A549 (cell line): ENCODE data around the gene LSP1. TPM values are rescaled to one million over a fixed set of nuclear protein-coding genes. Genes with fewer than 3 reads are reported as not detected.

Experiments
- ATAC-seq, 2 experiments: fragments of 200-7000 bp in 1 of 2; fragments of >200 bp in 1 of 2; cut with Nextera tagmentation in 1 of 2; cut with Tn5 transposase in 1 of 2; 3 replicates each; pipeline versions ENCODE4 v1.8.0 to v1.9.1; 2018 to 2020; ENCODE audit warnings: mild to moderate bottlenecking in 1 of 2, moderate library complexity in 1 of 2
- CTCF ChIA-PET: fragments of 300-600 bp; sonication (Branson Sonifier 250); formaldehyde crosslinking; extraction: SDS; loops from one replicate; lab custom pipeline; 2021; ENCODE audit warnings: antibody characterized with exemption, inconsistent platforms; lab: Yijun Ruan, JAX
- POLR2A ChIA-PET: fragments of 350-600 bp; formaldehyde crosslinking; extraction: SDS; loops from one replicate; lab custom pipeline; 2021; ENCODE audit warnings: antibody characterized with exemption, inconsistent platforms; lab: Yijun Ruan, JAX
- DNase-seq, 2 experiments: peaks; one replicate each; pipeline versions ENCODE4 v3.0.0 to v3.0.0-alpha.2; 2011 to 2016; ENCODE audit warnings: low read depth in 1 of 2, low spot score in 1 of 2
- FAIRE-seq: peaks from 2 replicates; lab custom pipeline; 2011; peaks lifted over from hg19 to GRCh38; lab: Jason Lieb, UNC
- H3K27ac ChIP-seq, 2 experiments: fragments of >200 bp; sonication (Bioruptor Twin); formaldehyde crosslinking; 3 replicates each; pipeline ENCODE4 v1.5.1; 2016 to 2017
- H3K4me1 ChIP-seq: fragments of >200 bp; sonication (Bioruptor Twin); formaldehyde crosslinking; 3 replicates; pipeline ENCODE4 v1.6.1; 2016
- H3K4me2 ChIP-seq: fragments of >200 bp; sonication (Bioruptor Twin); formaldehyde crosslinking; 3 replicates; pipeline ENCODE4 v1.6.1; 2016
- H3K4me3 ChIP-seq: fragments of >200 bp; sonication (Bioruptor Twin); formaldehyde crosslinking; 3 replicates; pipeline ENCODE4 v1.5.1; 2016
- H3K9me3 ChIP-seq: fragments of >200 bp; sonication (Bioruptor Twin); formaldehyde crosslinking; 3 replicates; pipeline ENCODE4 v1.6.1; 2016
- ATOH8 ChIP-seq: fragments of 250-450 bp; sonication (Bioruptor Pico); IDR thresholded peaks from 2 replicates; pipeline ENCODE4 v1.5.0; 2020; ENCODE audit warnings: low read depth, mild to moderate bottlenecking, moderate library complexity
- CBX2 ChIP-seq: fragments of 200-600 bp; sonication (generic); IDR thresholded peaks from 2 replicates; pipeline ENCODE4 v1.6.1; 2016; ENCODE audit warnings: low read depth, mild to moderate bottlenecking, borderline replicate concordance
- CBX8 ChIP-seq: fragments of 200-600 bp; sonication (generic); IDR thresholded peaks from 2 replicates; pipeline ENCODE4 v1.6.1; 2016
- CTCF ChIP-seq: fragments of >200 bp; sonication (Bioruptor Twin); formaldehyde crosslinking; IDR thresholded peaks from 3 replicates; pipeline ENCODE4 v1.5.1; 2016
- EHMT2 ChIP-seq: fragments of 200-600 bp; sonication (generic); IDR thresholded peaks from 2 replicates; pipeline ENCODE4 v1.6.1; 2016; ENCODE audit warnings: antibody characterized with exemption, low read depth, mild to moderate bottlenecking, moderate library complexity
- ESRRA ChIP-seq: fragments of 150-350 bp; IDR thresholded peaks from 2 replicates; pipeline ENCODE4 v1.6.1; 2014; ENCODE audit warnings: mild to moderate bottlenecking, low read length, borderline replicate concordance
- GATA3 ChIP-seq: IDR thresholded peaks from 2 replicates; pipeline ENCODE4 v1.6.1; 2012; ENCODE audit warnings: borderline replicate concordance
- HDAC2 ChIP-seq: fragments of 200-600 bp; sonication (generic); IDR thresholded peaks from 2 replicates; pipeline ENCODE4 v1.6.1; 2016
- HES2 ChIP-seq: fragments of >200 bp; sonication (Bioruptor Twin); formaldehyde crosslinking; IDR thresholded peaks from 2 replicates; pipeline ENCODE4 v1.6.1; 2016
- MAFK ChIP-seq: fragments of 450-650 bp; IDR thresholded peaks from 2 replicates; pipeline ENCODE4 v1.6.1; 2014; ENCODE audit not compliant: partially characterized antibody
- MAZ ChIP-seq: fragments of 150-350 bp; IDR thresholded peaks from 2 replicates; pipeline ENCODE4 v1.6.1; 2014; ENCODE audit warnings: antibody characterized with exemption, low read depth, low read length, borderline replicate concordance
- NPAS2 ChIP-seq: fragments of 250-450 bp; sonication (Bioruptor Pico); IDR thresholded peaks from 2 replicates; pipeline ENCODE4 v1.8.0; 2022; ENCODE audit warnings: mild to moderate bottlenecking, moderate library complexity, borderline replicate concordance
- PBX3 ChIP-seq: IDR thresholded peaks from 2 replicates; pipeline ENCODE4 v1.6.1; 2012
- POLR2AphosphoS2 ChIP-seq: conservative IDR thresholded peaks from 2 replicates; pipeline ENCODE4 v1.6.1; 2012; ENCODE audit warnings: low read length, improper control_type of control experiment, inconsistent platforms
- REST ChIP-seq: fragments of 200-600 bp; sonication (generic); IDR thresholded peaks from 2 replicates; pipeline ENCODE4 v1.6.1; 2016; ENCODE audit warnings: antibody characterized with exemption, mild to moderate bottlenecking, moderate library complexity
- RFX5 ChIP-seq: fragments of 450-650 bp; IDR thresholded peaks from 2 replicates; pipeline ENCODE4 v1.7.1; 2014; ENCODE audit warnings: antibody characterized with exemption, mild to moderate bottlenecking, moderate library complexity
- RNF2 ChIP-seq: fragments of 200-600 bp; sonication (generic); IDR thresholded peaks from 2 replicates; pipeline ENCODE4 v1.6.1; 2016; ENCODE audit warnings: low read depth, mild to moderate bottlenecking, antibody characterized with exemption, moderate library complexity, borderline replicate concordance
- TFCP2L1 ChIP-seq: fragments of 250-450 bp; sonication (Bioruptor Pico); IDR thresholded peaks from 2 replicates; pipeline ENCODE4 v1.5.0; 2021; ENCODE audit warnings: mild to moderate bottlenecking
- TP53 ChIP-seq: fragments of 250-450 bp; sonication (Bioruptor Pico); IDR thresholded peaks from 2 replicates; pipeline ENCODE4 v1.5.0; 2021; ENCODE audit warnings: mild to moderate bottlenecking, moderate library complexity
- USF2 ChIP-seq: fragments of 450-650 bp; IDR thresholded peaks from 2 replicates; pipeline ENCODE4 v1.6.1; 2014; ENCODE audit warnings: antibody characterized with exemption
- ZC3H11A ChIP-seq: fragments of 450-650 bp; IDR thresholded peaks from 2 replicates; pipeline ENCODE4 v1.6.1; 2014; ENCODE audit warnings: antibody characterized with exemption, mild to moderate bottlenecking
- ZSCAN20 ChIP-seq: fragments of 250-450 bp; sonication (Bioruptor Pico); IDR thresholded peaks from 2 replicates; pipeline ENCODE4 v1.8.0; 2022; ENCODE audit warnings: mild to moderate bottlenecking, moderate library complexity
- WGBS: methylation state at CpG from one replicate; pipeline ENCODE4 v1.1.6; 2017; ENCODE audit errors: missing lambda C conversion rate; 5-methylcytosine and 5-hydroxymethylcytosine counted together
- polyA plus RNA-seq, 4 experiments: library from polyadenylated mRNA; depleted of rRNA in 3 of 4; stranded (reverse); fragments of >200 nt; fragmentation: RNase III in 1 of 4; extraction: RNeasy Plus Mini Kit Qiagen cat#74134 plus additional on column Dnase treatment in 1 of 4; gene quantifications; 2 replicates in 3 of 4; 3 replicates in 1 of 4; pipeline ENCODE4 v1.2.3, GENCODE V29; 2011 to 2017

The LSP1 gene
- polyA plus RNA-seq, 2 of the 4 experiments (the other 2 are of a cell fraction): 0.67 to 3.5 TPM

- Histone ChIP-seq H3K4me1 (no peaks in the 10 kb centered on the region), H3K4me3 (no peak overlapping the region), H3K4me2 (no peak overlapping the region), H3K27ac (no peak overlapping the region), H3K9me3 (no peaks in the 10 kb centered on the region)
- DNase-seq: no peak
- POLR2A ChIA-PET: no interaction called here
- no peak for FAIRE-seq
- CTCF ChIA-PET: interaction anchor here (0.7 to 1.1 kb wide), 6 partner anchors 22 to 289 kb away, joined by 3 to 4 read pairs (median 3); no protein-coding TSS in a partner anchor
- no peak for ATAC-seq
- TF ChIP-seq CBX2: no peak
- no peak for TF ChIP-seq ZSCAN20 (CRISPR knock-in tag)
- TF ChIP-seq CTCF: no peak
- TF ChIP-seq POLR2AphosphoS2: no peak
- no peak for TF ChIP-seq RNF2
- TF ChIP-seq HDAC2: no peak
- no peak for TF ChIP-seq HES2
- TF ChIP-seq MAZ: no peak
- 59% methylated on average over 27 of the region's 31 CpGs for WGBS
Measured at GRCh38 chr11:1913271-1914060, 60.6 kb downstream of the LSP1 start.

- no peak overlapping the region for H3K4me2 ChIP-seq
- TF ChIP-seq PBX3: no peak
- TF ChIP-seq CBX8: no peak
- TF ChIP-seq REST: no peak
- no peak for TF ChIP-seq TFCP2L1 (CRISPR knock-in tag)
- TF ChIP-seq TP53 (CRISPR knock-in tag): no peak
- TF ChIP-seq ATOH8 (CRISPR knock-in tag): no peak
- TF ChIP-seq RFX5: no peak
- no peak for TF ChIP-seq NPAS2
- no peak for TF ChIP-seq GATA3
- TF ChIP-seq ZC3H11A: no peak
- TF ChIP-seq EHMT2: no peak
- TF ChIP-seq MAFK: no peak
- TF ChIP-seq USF2: no peak
- no peak for TF ChIP-seq ESRRA
- CTCF ChIA-PET: no interaction called here
- POLR2A ChIA-PET: no interaction called here
- H3K4me1 ChIP-seq: no peaks in the 10 kb centered on the region
- H3K27ac ChIP-seq: no peak overlapping the region
- FAIRE-seq (no peak), DNase-seq (no peak), ATAC-seq (no peak)
- H3K9me3 ChIP-seq: no peaks in the 10 kb centered on the region
- H3K4me3 ChIP-seq: no peak overlapping the region
- 19% methylated on average over 2 of the region's 2 CpGs for WGBS
Measured at GRCh38 chr11:1915795-1916131, 62.9 kb downstream of the LSP1 start.
